ENCODE results near the gene TMEM272. TPM values are rescaled to one million over a fixed set of nuclear protein-coding genes. Genes with fewer than 3 reads are reported as not detected.

Gene TMEM272
- total RNA-seq, 6 donors from 2014 or later: 0.13 to 0.44 (median 0.17) TPM; not detected in 3

DNA sequence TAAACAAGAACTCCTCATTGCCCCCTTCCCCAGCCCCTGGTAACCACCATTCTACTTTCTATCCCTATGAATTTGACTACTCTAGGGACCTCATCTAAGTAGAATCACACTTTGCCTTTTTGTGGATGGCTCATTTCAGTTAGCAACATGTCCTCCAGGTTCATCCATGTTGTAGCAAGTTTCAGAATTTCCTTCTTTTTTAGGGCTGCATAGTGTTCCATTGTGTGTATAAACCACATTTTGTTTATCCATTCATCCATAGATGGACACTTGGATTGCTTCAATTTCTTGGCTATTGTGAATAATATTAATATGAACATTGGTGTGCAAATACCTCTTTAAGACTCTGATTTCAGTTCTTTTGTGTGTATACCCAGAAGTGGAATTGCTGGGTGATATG is 36.2 kb downstream of the TMEM272 start:
- H3K27ac ChIP-seq: no peak overlapping the region
- no peaks in the 10 kb centered on the region for H3K27me3 ChIP-seq
- H3K4me3 ChIP-seq: no peak overlapping the region
- DNase-seq (no peak), ATAC-seq (ENCODE audit: low FRiP score in 2 of 2) (no peak)
- TF ChIP-seq, protein P1, sequence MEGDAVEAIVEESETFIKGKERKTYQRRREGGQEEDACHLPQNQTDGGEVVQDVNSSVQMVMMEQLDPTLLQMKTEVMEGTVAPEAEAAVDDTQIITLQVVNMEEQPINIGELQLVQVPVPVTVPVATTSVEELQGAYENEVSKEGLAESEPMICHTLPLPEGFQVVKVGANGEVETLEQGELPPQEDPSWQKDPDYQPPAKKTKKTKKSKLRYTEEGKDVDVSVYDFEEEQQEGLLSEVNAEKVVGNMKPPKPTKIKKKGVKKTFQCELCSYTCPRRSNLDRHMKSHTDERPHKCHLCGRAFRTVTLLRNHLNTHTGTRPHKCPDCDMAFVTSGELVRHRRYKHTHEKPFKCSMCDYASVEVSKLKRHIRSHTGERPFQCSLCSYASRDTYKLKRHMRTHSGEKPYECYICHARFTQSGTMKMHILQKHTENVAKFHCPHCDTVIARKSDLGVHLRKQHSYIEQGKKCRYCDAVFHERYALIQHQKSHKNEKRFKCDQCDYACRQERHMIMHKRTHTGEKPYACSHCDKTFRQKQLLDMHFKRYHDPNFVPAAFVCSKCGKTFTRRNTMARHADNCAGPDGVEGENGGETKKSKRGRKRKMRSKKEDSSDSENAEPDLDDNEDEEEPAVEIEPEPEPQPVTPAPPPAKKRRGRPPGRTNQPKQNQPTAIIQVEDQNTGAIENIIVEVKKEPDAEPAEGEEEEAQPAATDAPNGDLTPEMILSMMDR (IDR thresholded peaks at IDR 0.05): no peak
- TF ChIP-seq POLR2AphosphoS5 (IDR thresholded peaks at IDR 0.05) (no peak), EP300 (IDR thresholded peaks at IDR 0.05) (no peak), POLR2A (IDR thresholded peaks at IDR 0.05) (no peak)
- peaks cover 8 to 14% (median 9%) of the 10 kb centered on the region in 4 donors for H3K4me1 ChIP-seq
- H3K9me3 ChIP-seq: no peaks in the 10 kb centered on the region
- no peaks in the 10 kb centered on the region for H3K36me3 ChIP-seq

GRCh38 chr13:51807041-51807440 is 37.9 kb downstream of the TMEM272 start:
- no peak for DNase-seq
- Histone ChIP-seq H3K27ac (no peak overlapping the region), H3K4me3 (no peak overlapping the region), H3K27me3 (no peaks in the 10 kb centered on the region), H3K36me3 (no peaks in the 10 kb centered on the region), H3K9me3 (no peaks in the 10 kb centered on the region), H3K4me1 (peaks cover 20 to 28% (median 23%) of the 10 kb centered on the region in 4 donors)
- TF ChIP-seq EP300 (IDR thresholded peaks at IDR 0.05) (no peak), POLR2AphosphoS5 (IDR thresholded peaks at IDR 0.05) (no peak), POLR2A (IDR thresholded peaks at IDR 0.05) (no peak)
- TF ChIP-seq, protein P1 (IDR thresholded peaks at IDR 0.05): no peak
- WGBS, 2 donors: 72 to 86% methylated on average over 5 of the region's 5 CpGs
- ATAC-seq (ENCODE audit: low FRiP score in 2 of 2): no peak

DNA sequence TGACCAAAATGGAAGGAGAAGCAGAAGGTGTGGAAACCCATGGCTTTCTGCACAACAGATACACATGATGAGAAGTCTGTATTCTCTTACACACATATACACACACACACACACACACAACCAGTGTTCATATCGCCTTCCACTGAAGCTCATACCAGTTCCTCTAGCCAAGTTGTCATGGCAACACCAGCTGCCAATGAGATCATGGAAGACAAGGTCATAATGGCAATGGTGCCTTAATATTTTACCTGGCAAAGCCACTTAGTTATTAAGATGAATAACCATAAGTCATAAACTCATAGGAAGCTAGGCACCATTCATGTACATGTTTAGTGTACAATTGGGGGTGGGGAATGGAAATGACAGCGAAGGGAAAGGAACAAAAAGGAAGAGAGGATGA is 38.4 kb downstream of the TMEM272 start:
- TF ChIP-seq EP300 (IDR thresholded peaks at IDR 0.05) (no peak), POLR2AphosphoS5 (IDR thresholded peaks at IDR 0.05) (no peak)
- TF ChIP-seq, protein P1 (IDR thresholded peaks at IDR 0.05): no peak
- Histone ChIP-seq H3K27me3 (no peaks in the 10 kb centered on the region), H3K9me3 (no peaks in the 10 kb centered on the region), H3K36me3 (no peaks in the 10 kb centered on the region), H3K4me1 (peaks cover 24 to 33% (median 27%) of the 10 kb centered on the region in 4 donors), H3K27ac (no peak overlapping the region), H3K4me3 (no peak overlapping the region)
- no peak for ATAC-seq (ENCODE audit: low FRiP score in 2 of 2)
- WGBS, 2 donors: 50 to 68% methylated on average over 2 of the region's 2 CpGs
- DNase-seq: no peak

GRCh38 chr13:51805925-51806324 is 39.1 kb downstream of the TMEM272 start:
- DNase-seq: no peak
- no peak for ATAC-seq (ENCODE audit: low FRiP score in 2 of 2)
- Histone ChIP-seq H3K27ac (peak overlapping the region in 2 of 4 donors; percentile 97 to 100), H3K27me3 (no peaks in the 10 kb centered on the region), H3K4me1 (peaks cover 29 to 39% (median 32%) of the 10 kb centered on the region in 4 donors), H3K4me3 (no peak overlapping the region), H3K9me3 (no peaks in the 10 kb centered on the region), H3K36me3 (no peaks in the 10 kb centered on the region)
- 100% methylated on average over 2 of the region's 2 CpGs for WGBS, 2 donors
- TF ChIP-seq, protein P1 (IDR thresholded peaks at IDR 0.05): no peak
- no peak for TF ChIP-seq POLR2AphosphoS5 (IDR thresholded peaks at IDR 0.05)
- TF ChIP-seq EP300 (IDR thresholded peaks at IDR 0.05): no peak
- TF ChIP-seq POLR2A (IDR thresholded peaks at IDR 0.05): no peak

- Histone ChIP-seq H3K27me3 (no peaks in the 10 kb centered on the region), H3K4me1 (peaks cover 32 to 43% (median 38%) of the 10 kb centered on the region in 4 donors), H3K9me3 (no peaks in the 10 kb centered on the region), H3K36me3 (no peaks in the 10 kb centered on the region), H3K4me3 (peak overlapping the region in 1 of 4 donors; percentile 78), H3K27ac (peak overlapping the region; percentile 97 to 100 (median 100))
- TF ChIP-seq, protein P1 (IDR thresholded peaks at IDR 0.05): no peak
- TF ChIP-seq POLR2A (IDR thresholded peaks at IDR 0.05): no peak
- no peak for TF ChIP-seq EP300 (IDR thresholded peaks at IDR 0.05)
- TF ChIP-seq POLR2AphosphoS5 (IDR thresholded peaks at IDR 0.05): no peak
- 89% methylated on average over 4 of the region's 4 CpGs for WGBS, 2 donors
- DNase-seq (no peak), ATAC-seq (ENCODE audit: low FRiP score in 2 of 2) (no peak)
These were observed 39.7 kb downstream of the TMEM272 start for GRCh38 chr13:51805313-51805712.
